DND-41 (cell line): ENCODE data around the gene TNRC6B.

ENCODE experiments used
- ATAC-seq: fragments of 200-7000 bp; cut with Tn5 transposase; 3 replicates; pipeline ENCODE4 v1.9.1; 2021; ENCODE audit warnings: low read depth; ENCODE audit not compliant: insufficient read depth
- DNase-seq: peaks from one replicate; pipeline ENCODE4 v3.0.0-alpha.2; 2020
- H2AFZ ChIP-seq: 2 replicates; pipeline ENCODE4 v1.6.0; 2012; ENCODE audit warnings: low read depth, low read length
- H3K27ac ChIP-seq: 2 replicates; pipeline ENCODE4 v1.5.1; 2012; ENCODE audit warnings: low read length, inconsistent platforms
- H3K27me3 ChIP-seq: fragments of 200-600 bp; sonication (generic); 2 replicates; pipeline ENCODE4 v1.6.0; 2012; ENCODE audit warnings: low read length, mild to moderate bottlenecking, inconsistent platforms; ENCODE audit not compliant: insufficient read depth, poor library complexity
- H3K36me3 ChIP-seq: 2 replicates; pipeline ENCODE4 v1.5.1; 2012; ENCODE audit warnings: low read length, inconsistent platforms; ENCODE audit not compliant: insufficient read depth
- H3K4me1 ChIP-seq: 2 replicates; pipeline ENCODE4 v1.5.1; 2012; ENCODE audit warnings: mild to moderate bottlenecking, low read length; ENCODE audit not compliant: insufficient read depth
- H3K4me2 ChIP-seq: 2 replicates; pipeline ENCODE4 v1.6.0; 2012; ENCODE audit warnings: mild to moderate bottlenecking, moderate library complexity, low read length, inconsistent platforms; ENCODE audit not compliant: insufficient read depth
- H3K4me3 ChIP-seq, 2 experiments: fragments of 200-600 bp in 1 of 2; shearing (Covaris generic) in 1 of 2; 2 replicates each; pipeline ENCODE4 v1.5.1; 2012 to 2016; ENCODE audit warnings: inconsistent platforms in 2 of 2, low read length in 2 of 2, mild to moderate bottlenecking in 2 of 2, low read depth in 1 of 2, moderate library complexity in 1 of 2
- H3K79me2 ChIP-seq: 2 replicates; pipeline ENCODE4 v1.6.0; 2012; ENCODE audit warnings: low read length, inconsistent platforms; ENCODE audit not compliant: insufficient read depth
- H3K9ac ChIP-seq: 2 replicates; pipeline ENCODE4 v1.6.0; 2012; ENCODE audit warnings: low read depth, mild to moderate bottlenecking, inconsistent platforms, low read length, moderate library complexity
- H3K9me3 ChIP-seq: 2 replicates; pipeline ENCODE4 v1.5.1; 2012; ENCODE audit warnings: low read length, moderate library complexity, mild to moderate bottlenecking, inconsistent platforms; ENCODE audit not compliant: insufficient read depth, severe bottlenecking
- H4K20me1 ChIP-seq: 2 replicates; pipeline ENCODE4 v1.6.0; 2012; ENCODE audit warnings: low read length; ENCODE audit not compliant: insufficient read depth
- CTCF ChIP-seq: IDR thresholded peaks from 2 replicates; pipeline ENCODE4 v1.5.1; 2012; ENCODE audit warnings: borderline replicate concordance, low read length, moderate library complexity, mild to moderate bottlenecking; ENCODE audit not compliant: poor library complexity, severe bottlenecking; ENCODE audit errors: extremely low read depth
- EZH2 ChIP-seq: IDR thresholded peaks from 3 replicates; pipeline ENCODE4 v1.6.1; 2012; ENCODE audit warnings: borderline replicate concordance, low read depth, mild to moderate bottlenecking, moderate library complexity, low read length, inconsistent platforms; ENCODE audit not compliant: severe bottlenecking

Gene TNRC6B

GRCh38 chr22:40347300-40347699 is 169.6 kb downstream of the TNRC6B start:
- TF ChIP-seq EZH2 (no peak), CTCF (no peak)
- Histone ChIP-seq H2AFZ (peak overlapping the region; percentile 97), H3K4me2 (peak overlapping the region; percentile 89), H3K4me3 (peak overlapping the region; percentile 67 to 93; a peak in 3 of 4 replicates), H3K9ac (peak overlapping the region; percentile 75), H4K20me1 (peaks cover 6% of the 10 kb centered on the region; the same call in 1 of the 2 replicates), H3K4me1 (peaks cover 33% of the 10 kb centered on the region), H3K36me3 (peaks cover 35% of the 10 kb centered on the region), H3K79me2 (peaks cover 46% of the 10 kb centered on the region), H3K27me3 (no peaks in the 10 kb centered on the region), H3K9me3 (no peaks in the 10 kb centered on the region), H3K27ac (peak overlapping the region; percentile 87)
- no peak for ATAC-seq
- DNase-seq = no peak

- Histone ChIP-seq H3K27me3 (no peaks in the 10 kb centered on the region), H3K79me2 (peaks cover 46% of the 10 kb centered on the region), H3K36me3 (peaks cover 43% of the 10 kb centered on the region), H3K9me3 (no peaks in the 10 kb centered on the region), H3K27ac (peak overlapping the region; percentile 87), H2AFZ (no peak overlapping the region), H4K20me1 (peaks cover 6% of the 10 kb centered on the region; the same call in 1 of the 2 replicates), H3K9ac (peak overlapping the region; percentile 75), H3K4me1 (peaks cover 33% of the 10 kb centered on the region), H3K4me2 (peak overlapping the region; percentile 89), H3K4me3 (peak overlapping the region; percentile 67 to 93; a peak in 3 of 4 replicates)
- ATAC-seq (peak; percentile 44), DNase-seq (peak; percentile 64)
- TF ChIP-seq CTCF = peak; percentile 83
- no peak for TF ChIP-seq EZH2
Observed at GRCh38 chr22:40348025-40348658, 170.4 kb downstream of the TNRC6B start.

GRCh38 chr22:40352763-40353162 is 175.0 kb downstream of the TNRC6B start:
- Histone ChIP-seq H3K9me3 (no peaks in the 10 kb centered on the region), H2AFZ (no peak overlapping the region), H4K20me1 (peaks cover 2% of the 10 kb centered on the region; the same call in 1 of the 2 replicates), H3K9ac (no peak overlapping the region), H3K4me1 (peaks cover 12% of the 10 kb centered on the region), H3K27ac (no peak overlapping the region), H3K4me3 (no peak overlapping the region), H3K27me3 (no peaks in the 10 kb centered on the region), H3K4me2 (no peak overlapping the region), H3K79me2 (peaks cover 21% of the 10 kb centered on the region), H3K36me3 (peaks cover 78% of the 10 kb centered on the region)
- no peak for DNase-seq
- TF ChIP-seq EZH2 (no peak), CTCF (no peak)
- no peak for ATAC-seq
